ENCODE measurements around the gene FHOD3. TPM values are rescaled to one million over a fixed set of nuclear protein-coding genes. Genes with fewer than 3 reads are reported as not detected.

FHOD3 gene
- total and polyA plus RNA-seq, 2 of the 8 experiments (the other 6 are each of a cell fraction or from before 2014, with no cell fraction given) = 9.7 to 10.5 TPM

DNA sequence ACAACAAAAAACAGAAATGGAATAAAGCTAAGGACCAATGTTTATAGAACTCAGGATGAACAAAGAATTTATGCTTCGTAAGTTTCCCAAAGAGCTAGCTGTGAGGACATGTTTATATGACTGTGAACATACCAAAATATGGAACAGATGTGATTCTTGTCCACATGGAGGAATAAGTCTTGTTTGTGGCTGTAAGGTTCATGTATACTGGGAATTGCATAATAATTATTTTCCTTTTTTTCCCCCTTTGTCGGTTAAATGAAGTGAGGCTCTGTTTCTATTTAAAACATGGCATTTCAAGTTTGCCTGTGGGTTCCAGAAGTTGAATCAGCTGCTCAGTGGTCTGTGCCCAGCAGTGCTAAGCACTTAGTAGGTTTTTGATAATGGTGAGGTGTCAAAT, 108.1 kb downstream of the FHOD3 start:
- ChIA-PET CTCF (ENCODE audit: partially characterized antibody) (interaction anchor here (0.7 to 9.6 kb wide), 9 partner anchors 15 to 219 kb away, joined by 3 to 102 read pairs (median 4); no protein-coding TSS in a partner anchor), POLR2A (ENCODE audit: partially characterized antibody) (no interaction called here)
- peaks cover 3% of the 10 kb centered on the region; the same call in 1 of the 2 replicates for H3K79me1 ChIP-seq (ENCODE audit: low read depth, low read length)
- H3K23ac ChIP-seq (ENCODE audit: insufficient read length) = no peak overlapping the region
- H3K9me3 ChIP-seq (ENCODE audit: insufficient read depth in 2 of 2, low read depth in 1 of 2, low read length in 1 of 2) = no peaks in the 10 kb centered on the region
- H3K36me3 ChIP-seq (ENCODE audit: control insufficient read depth in 2 of 4, insufficient read depth in 4 of 4, low read length in 3 of 4) = no peaks in the 10 kb centered on the region
- FAIRE-seq (no peak), DNase-seq (ENCODE audit: low read depth in 1 of 2, low spot score in 2 of 2) (no peak)
- H3K23me2 ChIP-seq (ENCODE audit: low read depth, low read length) = no peaks in the 10 kb centered on the region
- no peaks in the 10 kb centered on the region for H3K27me3 ChIP-seq (replicated peaks in 1 of 4; ENCODE audit: control insufficient read depth in 3 of 4, extremely low read depth in 1 of 4, insufficient read depth in 3 of 4, low read length in 3 of 4)
- H3K4ac ChIP-seq (replicated peaks; ENCODE audit: insufficient read length, low read depth, low read length) = no peak overlapping the region
- no peak overlapping the region for H2BK12ac ChIP-seq (ENCODE audit: low read depth, low read length)
- no peak overlapping the region for H3K4me2 ChIP-seq (ENCODE audit: insufficient read depth in 1 of 2, low read depth in 2 of 2, low read length in 2 of 2)
- H3K9ac ChIP-seq (replicated peaks in 1 of 4; ENCODE audit: extremely low read depth in 1 of 4, low read depth in 3 of 4, low read length in 3 of 4) = no peak overlapping the region
- no peak overlapping the region for H2BK15ac ChIP-seq (ENCODE audit: low read length)
- H4K8ac ChIP-seq (ENCODE audit: extremely low read depth, insufficient read depth, low read length) = no peak overlapping the region
- no peak overlapping the region for H2BK5ac ChIP-seq (ENCODE audit: low read depth, low read length)
- no peak overlapping the region for H3K14ac ChIP-seq (ENCODE audit: insufficient read length)
- H3K79me2 ChIP-seq (ENCODE audit: control insufficient read depth in 1 of 2, insufficient read depth in 2 of 2, low read length in 2 of 2) = no peaks in the 10 kb centered on the region
- no peak overlapping the region for H4K5ac ChIP-seq (ENCODE audit: insufficient read length, low read depth, low read length)
- no peak overlapping the region for H2AFZ ChIP-seq (ENCODE audit: low read length)
- no peak for TF ChIP-seq RFX5 (IDR thresholded peaks at IDR 0.05; ENCODE audit: borderline replicate concordance, low read depth, low read length)
- TF ChIP-seq YY1 (IDR thresholded peaks at IDR 0.05; ENCODE audit: low read depth, low read length) = no peak
- no peak for TF ChIP-seq CHD1 (IDR thresholded peaks at IDR 0.05; ENCODE audit: low read depth, low read length)
- TF ChIP-seq JUN (IDR thresholded peaks at IDR 0.05; ENCODE audit: low read depth, low read length) = no peak
- TF ChIP-seq BRCA1 (IDR thresholded peaks at IDR 0.05; ENCODE audit: low read depth, low read length) = no peak
- TF ChIP-seq JUND (IDR thresholded peaks at IDR 0.05; ENCODE audit: low read length) = no peak
- no peak for TF ChIP-seq NANOG (IDR thresholded peaks at IDR 0.05; ENCODE audit: insufficient read depth, low read depth, low read length, poor library complexity, severe bottlenecking)
- no peak for TF ChIP-seq USF2 (IDR thresholded peaks at IDR 0.05; ENCODE audit: low read length)
- H3K56ac ChIP-seq (replicated peaks; ENCODE audit: insufficient read length, low read depth, low read length) = no peak overlapping the region
- H4K91ac ChIP-seq (replicated peaks; ENCODE audit: insufficient read length, low read length) = no peak overlapping the region
- H2AK5ac ChIP-seq (ENCODE audit: low read depth, low read length) = no peak overlapping the region
- WGBS, 2 experiments (ENCODE audit: extremely low coverage in 1 of 2, insufficient coverage in 1 of 2, insufficient read length in 1 of 2, insufficient replicate concordance in 2 of 2, low coverage in 1 of 2, low lambda C conversion rate in 2 of 2, missing lambda C conversion rate in 1 of 2) = 92% methylated on average over 2 of the region's 2 CpGs; no CpG with 5 or more reads in 1 of the 2 experiments
- H3K4me3 ChIP-seq (ENCODE audit: extremely low read depth in 1 of 4, insufficient read depth in 2 of 4, low read depth in 3 of 4, low read length in 4 of 4) = no peak overlapping the region
- H2BK20ac ChIP-seq (ENCODE audit: low read length) = no peak overlapping the region
- H3K18ac ChIP-seq (ENCODE audit: extremely low read depth, low read length) = no peak overlapping the region
- no peak overlapping the region for H2BK120ac ChIP-seq (replicated peaks; ENCODE audit: low read depth, low read length)
- H4K20me1 ChIP-seq (replicated peaks in 1 of 2; ENCODE audit: control insufficient read depth in 1 of 2, insufficient read depth in 2 of 2, low read length in 2 of 2) = no peaks in the 10 kb centered on the region
- H3K27ac ChIP-seq (ENCODE audit: low read depth, low read length) = no peak overlapping the region
- H3K4me1 ChIP-seq (replicated peaks in 1 of 4; ENCODE audit: control insufficient read depth in 3 of 4, insufficient read depth in 4 of 4, low read length in 3 of 4) = peaks cover 0 to 2% (median 2%) of the 10 kb centered on the region in 4 experiments; a peak in 2 of 7 replicates
